GM10248 (cell line): ENCODE results near the gene PCSK5.

Experiments
- CTCF ChIA-PET: fragments of 300-600 bp; sonication (Branson Sonifier 250); formaldehyde crosslinking; extraction: SDS; loops from one replicate; lab custom pipeline; 2021; ENCODE audit warnings: antibody characterized with exemption; lab: Yijun Ruan, JAX
- POLR2A ChIA-PET: fragments of 350-650 bp; sonication (Branson Sonifier 250); formaldehyde crosslinking; extraction: SDS; loops from one replicate; lab custom pipeline; 2020; ENCODE audit warnings: antibody characterized with exemption; lab: Yijun Ruan, JAX
- DNase-seq: peaks from one replicate; pipeline ENCODE4 v3.0.0; 2012; ENCODE audit errors: extremely low spot score
- CTCF ChIP-seq: IDR thresholded peaks from 2 replicates; pipeline ENCODE4 v1.5.1; 2012; ENCODE audit warnings: mild to moderate bottlenecking, low read depth; ENCODE audit errors: extremely low read depth, missing control alignments, control extremely low read depth

PCSK5 gene

GRCh38 chr9:76127637-76128036 is 237.2 kb downstream of the PCSK5 start:
- no peak for TF ChIP-seq CTCF
- no peak for DNase-seq
- CTCF ChIA-PET, result no interaction called here
- POLR2A ChIA-PET, result no interaction called here

- ChIA-PET CTCF (interaction anchor here (1.0 to 1.1 kb wide), 2 partner anchors 8 to 18 kb away, joined by 3 read pairs; no protein-coding TSS in a partner anchor), POLR2A (no interaction called here)
- no peak for DNase-seq
- TF ChIP-seq CTCF, result no peak
Observed at GRCh38 chr9:76135902-76136301, 245.4 kb downstream of the PCSK5 start.

- ChIA-PET POLR2A (no interaction called here), CTCF (interaction anchor here (1.0 to 1.1 kb wide), 2 partner anchors 10 to 17 kb away, joined by 3 read pairs; no protein-coding TSS in a partner anchor)
- TF ChIP-seq CTCF, result no peak
- no peak for DNase-seq
Observed at GRCh38 chr9:76136986-76137385, 246.5 kb downstream of the PCSK5 start.

GRCh38 chr9:76137931-76138330 is 247.5 kb downstream of the PCSK5 start:
- no peak for DNase-seq
- no peak for TF ChIP-seq CTCF
- POLR2A ChIA-PET, result no interaction called here

GRCh38 chr9:76138360-76138759 is 247.9 kb downstream of the PCSK5 start:
- no peak for TF ChIP-seq CTCF
- DNase-seq, result no peak
- ChIA-PET CTCF (no interaction called here), POLR2A (no interaction called here)

More at GRCh38 chr9:76137931-76138330, 247.5 kb downstream of the PCSK5 start:
- CTCF ChIA-PET, result interaction anchor here (1.0 kb wide), 1 partner anchor 9 kb away, joined by 3 read pairs; no protein-coding TSS in a partner anchor

- TF ChIP-seq CTCF, result no peak
- ChIA-PET POLR2A (no interaction called here), CTCF (interaction anchor here (1.0 to 1.1 kb wide), 2 partner anchors 8 to 9 kb away, joined by 3 read pairs; no protein-coding TSS in a partner anchor)
- no peak for DNase-seq
Observed at GRCh38 chr9:76143834-76144233, 253.4 kb downstream of the PCSK5 start.
